Measurements from ENCODE around the gene NOM1.
A peak's percentile ranks its signal among the peaks of the same experiment; 100 is the strongest.

The NOM1 gene

GRCh38 chr7:156999958-157000726, 50.6 kb downstream of the NOM1 start:
- no peak for DNase-seq (ENCODE audit: low read depth)
- H3K4me3 ChIP-seq (replicated peaks; ENCODE audit: low read depth, low read length), result peak overlapping the region; percentile 37
- TF ChIP-seq, protein P1, sequence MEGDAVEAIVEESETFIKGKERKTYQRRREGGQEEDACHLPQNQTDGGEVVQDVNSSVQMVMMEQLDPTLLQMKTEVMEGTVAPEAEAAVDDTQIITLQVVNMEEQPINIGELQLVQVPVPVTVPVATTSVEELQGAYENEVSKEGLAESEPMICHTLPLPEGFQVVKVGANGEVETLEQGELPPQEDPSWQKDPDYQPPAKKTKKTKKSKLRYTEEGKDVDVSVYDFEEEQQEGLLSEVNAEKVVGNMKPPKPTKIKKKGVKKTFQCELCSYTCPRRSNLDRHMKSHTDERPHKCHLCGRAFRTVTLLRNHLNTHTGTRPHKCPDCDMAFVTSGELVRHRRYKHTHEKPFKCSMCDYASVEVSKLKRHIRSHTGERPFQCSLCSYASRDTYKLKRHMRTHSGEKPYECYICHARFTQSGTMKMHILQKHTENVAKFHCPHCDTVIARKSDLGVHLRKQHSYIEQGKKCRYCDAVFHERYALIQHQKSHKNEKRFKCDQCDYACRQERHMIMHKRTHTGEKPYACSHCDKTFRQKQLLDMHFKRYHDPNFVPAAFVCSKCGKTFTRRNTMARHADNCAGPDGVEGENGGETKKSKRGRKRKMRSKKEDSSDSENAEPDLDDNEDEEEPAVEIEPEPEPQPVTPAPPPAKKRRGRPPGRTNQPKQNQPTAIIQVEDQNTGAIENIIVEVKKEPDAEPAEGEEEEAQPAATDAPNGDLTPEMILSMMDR (IDR thresholded peaks at IDR 0.05; ENCODE audit: low read length, missing control alignments), result no peak

- TF ChIP-seq, protein P1 (IDR thresholded peaks at IDR 0.05; ENCODE audit: low read length, missing control alignments), result no peak
- DNase-seq (ENCODE audit: low read depth), result no peak
- H3K4me3 ChIP-seq (replicated peaks; ENCODE audit: low read depth, low read length), result no peak overlapping the region
Measured at GRCh38 chr7:157000741-157001653, 51.5 kb downstream of the NOM1 start.

DNA sequence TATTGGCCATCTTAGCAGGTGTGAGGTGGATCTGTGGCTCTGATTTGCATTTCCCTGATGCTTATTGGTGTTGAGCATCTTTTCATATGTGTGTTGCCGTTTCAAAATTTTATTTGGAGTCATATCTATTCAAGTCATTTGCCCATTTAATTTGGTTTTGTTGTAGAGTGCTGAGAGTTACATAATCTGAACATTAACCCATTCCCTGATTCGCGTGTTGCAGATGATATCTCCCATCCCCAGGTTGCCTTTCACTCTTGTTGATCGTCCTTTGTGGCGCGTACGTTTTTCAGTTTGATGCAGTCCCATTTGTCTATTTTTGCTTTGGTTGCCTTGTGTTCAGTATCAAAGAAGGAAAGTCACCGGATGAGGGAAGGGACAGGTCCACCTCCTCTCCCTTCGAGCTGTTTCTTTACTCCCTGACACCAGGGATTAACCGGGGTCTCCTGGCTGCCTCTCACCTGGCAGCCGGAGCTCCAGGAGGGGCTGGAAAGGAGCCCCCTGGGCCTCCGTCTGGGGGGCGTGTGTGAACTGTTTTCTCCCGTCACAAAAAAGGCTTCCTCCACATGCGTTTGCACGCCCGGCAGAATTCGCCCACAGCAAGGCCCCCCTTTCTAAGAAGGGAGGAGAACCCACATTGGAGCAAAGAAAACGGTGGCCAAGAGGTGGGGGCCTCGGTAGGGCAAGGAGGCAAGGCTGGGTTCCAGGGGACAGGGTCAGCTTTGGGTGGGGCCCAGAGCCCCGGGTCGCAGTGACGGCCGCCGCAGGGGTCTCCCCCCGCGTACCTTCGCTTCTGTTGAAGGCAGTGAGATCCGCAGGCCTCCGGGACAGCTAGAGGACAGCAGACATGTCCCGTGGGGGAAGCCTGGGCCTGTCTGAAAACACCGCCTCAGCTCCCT, 52.7 kb downstream of the NOM1 start:
- no peak overlapping the region for H3K4me3 ChIP-seq (replicated peaks; ENCODE audit: low read depth, low read length)
- DNase-seq (ENCODE audit: low read depth), result no peak
- TF ChIP-seq, protein P1 (IDR thresholded peaks at IDR 0.05; ENCODE audit: low read length, missing control alignments), result no peak

GRCh38 chr7:157002819-157003421, 53.4 kb downstream of the NOM1 start:
- no peak for DNase-seq (ENCODE audit: low read depth)
- TF ChIP-seq, protein P1 (IDR thresholded peaks at IDR 0.05; ENCODE audit: low read length, missing control alignments), result no peak
- H3K4me3 ChIP-seq (replicated peaks; ENCODE audit: low read depth, low read length), result no peak overlapping the region

GRCh38 chr7:157003445-157003755, 53.9 kb downstream of the NOM1 start:
- no peak overlapping the region for H3K4me3 ChIP-seq (replicated peaks; ENCODE audit: low read depth, low read length)
- TF ChIP-seq, protein P1 (IDR thresholded peaks at IDR 0.05; ENCODE audit: low read length, missing control alignments), result no peak
- no peak for DNase-seq (ENCODE audit: low read depth)

Data from fibroblast of pulmonary artery (primary cell).